K562 (cell line): ENCODE data around the gene RAD52. TPM values are rescaled to one million over a fixed set of nuclear protein-coding genes. Genes with fewer than 3 reads are reported as not detected.

Experiments
- ATAC-seq: fragments of 200-7000 bp; cut with Tn5 transposase; 3 replicates; pipeline ENCODE4 v1.9.1; 2020; ENCODE audit warnings: moderate library complexity
- BruUV-seq: library from RNA; stranded (reverse); fragments of 400-500 nt; replicated peaks from 2 replicates; lab custom pipeline; 2021; lab: Mats Ljungman, UMichigan
- CTCF ChIA-PET: fragments of 300-600 bp; formaldehyde crosslinking; extraction: SDS; loops from one replicate; lab custom pipeline; 2021; ENCODE audit warnings: low intra/inter-chr PET ratio; lab: Yijun Ruan, JAX
- POLR2A ChIA-PET: fragments of 300-600, 350-650 bp; sonication (Branson Sonifier 250); formaldehyde crosslinking; extraction: SDS; loops from one replicate; lab custom pipeline; 2021; ENCODE audit warnings: antibody characterized with exemption, inconsistent platforms; lab: Yijun Ruan, JAX
- DNase-seq, 4 experiments: peaks; one replicate each; pipeline versions ENCODE4 v3.0.0 to v3.0.0-alpha.2; 2011 to 2018; ENCODE audit warnings: low spot score in 3 of 4, mixed read lengths in 3 of 4; ENCODE audit errors: extremely low read depth in 1 of 4
- FAIRE-seq: peaks from 2 replicates; lab custom pipeline; 2011; peaks lifted over from hg19 to GRCh38; lab: Jason Lieb, UNC
- H2AFZ ChIP-seq: 2 replicates; pipeline ENCODE4 v1.6.0; 2011; ENCODE audit warnings: low read depth, low read length, control low read depth, inconsistent platforms
- H3K27ac ChIP-seq: fragments of 200-600 bp; 3 replicates; pipeline ENCODE4 v1.8.0; 2011; ENCODE audit warnings: low read depth, mild to moderate bottlenecking, control low read depth, inconsistent platforms, low read length, moderate library complexity, mixed read lengths; ENCODE audit errors: extremely low read depth
- H3K27me3 ChIP-seq, 2 experiments: fragments of 300-600 bp in 1 of 2; 2 replicates in 1 of 2; 3 replicates in 1 of 2; pipeline versions ENCODE4 v1.6.0 to v1.8.0; 2011; ENCODE audit warnings: inconsistent platforms in 2 of 2, low read length in 2 of 2, mild to moderate bottlenecking in 1 of 2, mixed read lengths in 1 of 2, moderate library complexity in 1 of 2; ENCODE audit not compliant: control insufficient read depth in 2 of 2, insufficient read depth in 2 of 2
- H3K36me3 ChIP-seq: fragments of 300-600 bp; 3 replicates; pipeline ENCODE4 v1.8.0; 2011; ENCODE audit warnings: mild to moderate bottlenecking, low read length, inconsistent platforms; ENCODE audit not compliant: control insufficient read depth, insufficient read depth
- H3K4me1 ChIP-seq, 2 experiments: fragments of 200-600 bp in 1 of 2; replicated peaks in 1 of 2; 2 replicates in 1 of 2; 3 replicates in 1 of 2; pipeline versions ENCODE4 v1.5.1 to v1.8.0; 2011; ENCODE audit warnings: inconsistent platforms in 2 of 2, low read length in 2 of 2, mild to moderate bottlenecking in 1 of 2, mixed read lengths in 1 of 2, moderate library complexity in 1 of 2; ENCODE audit not compliant: control insufficient read depth in 2 of 2, insufficient read depth in 2 of 2
- H3K4me2 ChIP-seq: 2 replicates; pipeline ENCODE4 v1.6.1; 2011; ENCODE audit warnings: low read length, control low read depth, inconsistent platforms, mixed read lengths; ENCODE audit not compliant: insufficient read depth
- H3K4me3 ChIP-seq: fragments of 200-600 bp; sonication (generic), shearing (Covaris generic); 2 replicates; pipeline ENCODE4 v1.5.1; 2016; ENCODE audit warnings: control low read depth, inconsistent platforms
- H3K79me2 ChIP-seq: fragments of 200-600 bp; 3 replicates; pipeline ENCODE4 v1.8.0; 2011; ENCODE audit warnings: low read length, inconsistent platforms; ENCODE audit not compliant: control insufficient read depth, insufficient read depth
- H3K9ac ChIP-seq, 2 experiments: 2 replicates each; pipeline versions ENCODE4 v1.6.0 to v1.6.1; 2011; ENCODE audit warnings: low read depth in 2 of 2, low read length in 2 of 2, control low read depth in 1 of 2, inconsistent platforms in 1 of 2, mild to moderate bottlenecking in 1 of 2, mixed read lengths in 1 of 2; ENCODE audit not compliant: insufficient read depth in 1 of 2
- H3K9me1 ChIP-seq: one replicate; pipeline ENCODE4 v1.6.0; 2011; ENCODE audit warnings: inconsistent platforms, mild to moderate bottlenecking, low read length, moderate library complexity; ENCODE audit not compliant: control insufficient read depth, insufficient read depth
- H3K9me3 ChIP-seq: replicated peaks from 2 replicates; pipeline ENCODE4 v1.5.1; 2011; ENCODE audit warnings: low read depth, low read length, inconsistent platforms; ENCODE audit not compliant: control insufficient read depth, insufficient read depth
- H4K20me1 ChIP-seq: replicated peaks from 2 replicates; pipeline ENCODE4 v1.6.1; 2011; ENCODE audit warnings: low read length, inconsistent platforms, mixed read lengths; ENCODE audit not compliant: control insufficient read depth, insufficient read depth
- ID3 ChIP-seq, 2 experiments: fragments of 250-450 bp in 1 of 2; fragments of 450-650 bp in 1 of 2; sonication (Bioruptor Pico) in 1 of 2; IDR thresholded peaks; 2 replicates each; pipeline versions ENCODE4 v1.6.1 to v1.8.0; 2016 to 2021; ENCODE audit warnings: mild to moderate bottlenecking in 2 of 2, moderate library complexity in 2 of 2, missing compliant biosample characterization in 1 of 2, missing genetic modification characterization in 1 of 2
- ILK ChIP-seq: fragments of 450-650 bp; IDR thresholded peaks from 2 replicates; pipeline ENCODE4 v1.6.1; 2016; ENCODE audit warnings: missing genetic modification characterization, low read depth, mild to moderate bottlenecking, missing compliant biosample characterization, moderate library complexity, borderline replicate concordance
- IRF2 ChIP-seq: sonication (generic); formaldehyde crosslinking; IDR thresholded peaks from 2 replicates; pipeline ENCODE4 v1.8.1; 2022; ENCODE audit warnings: mild to moderate bottlenecking, missing genetic modification reagents
- KLF10 ChIP-seq: fragments of 250-450 bp; sonication (Bioruptor Pico); IDR thresholded peaks from 2 replicates; pipeline ENCODE4 v1.6.1; 2021; ENCODE audit warnings: matching md5 sums
- PHB ChIP-seq: fragments of 250-450 bp; sonication (Bioruptor Pico); IDR thresholded peaks from 2 replicates; pipeline ENCODE4 v1.5.0; 2021
- RUNX1 ChIP-seq: sonication (generic); IDR thresholded peaks from 2 replicates; pipeline ENCODE4 v1.6.1; 2016; ENCODE audit warnings: antibody characterized with exemption, low read depth
- TAF9B ChIP-seq: fragments of 450-650 bp; IDR thresholded peaks from 2 replicates; pipeline ENCODE4 v1.6.1; 2018; ENCODE audit warnings: mild to moderate bottlenecking; ENCODE audit not compliant: partially characterized antibody
- ZBTB26 ChIP-seq: fragments of 450-650 bp; formaldehyde crosslinking; IDR thresholded peaks from 2 replicates; pipeline ENCODE4 v1.4.0; 2022; ENCODE audit warnings: missing genetic modification characterization
- ZFX ChIP-seq: sonication (generic); formaldehyde crosslinking; IDR thresholded peaks from 2 replicates; pipeline ENCODE4 v1.8.0; 2022; ENCODE audit warnings: mild to moderate bottlenecking, missing genetic modification reagents, moderate library complexity
- ZNF121 ChIP-seq: sonication (generic); formaldehyde crosslinking; conservative IDR thresholded peaks from 2 replicates; pipeline ENCODE4 v1.8.0; 2022; ENCODE audit warnings: missing genetic modification reagents
- ZNF165 ChIP-seq: fragments of 250-450 bp; sonication (Bioruptor Pico); IDR thresholded peaks from 2 replicates; pipeline ENCODE4 v1.4.0; 2020; ENCODE audit warnings: borderline replicate concordance
- ZNF449 ChIP-seq: fragments of 250-450 bp; sonication (Bioruptor Pico); IDR thresholded peaks from 2 replicates; pipeline ENCODE4 v1.8.0; 2022; ENCODE audit warnings: moderate library complexity, mild to moderate bottlenecking, inconsistent platforms
- ZNF79 ChIP-seq: fragments of 250-450 bp; sonication (Bioruptor Pico); IDR thresholded peaks from 2 replicates; pipeline ENCODE4 v1.4.0; 2020; ENCODE audit warnings: low read depth, mild to moderate bottlenecking, moderate library complexity
- WGBS: fragments of 100-300 bp; shearing (Covaris generic); methylation state at CpG from one replicate; pipeline ENCODE4 v1.1.6; 2016; ENCODE audit warnings: low coverage, mixed read lengths; ENCODE audit not compliant: insufficient coverage; ENCODE audit errors: missing lambda C conversion rate; 5-methylcytosine and 5-hydroxymethylcytosine counted together
- in situ Hi-C: fragments of 300-500 bp; cut with MboI; formaldehyde crosslinking; loops from 4 replicates; pipeline ENCODE4 v1.15.0; 2018; ENCODE audit warnings: inconsistent platforms, mixed read lengths
- intact Hi-C: fragments of 100-400 bp; cut with micrococcal nuclease; formaldehyde crosslinking; loops from 2 replicates; pipeline ENCODE4 v1.14.2; 2022
- polyA plus RNA-seq, 8 experiments: library from polyadenylated mRNA; depleted of rRNA in 4 of 8; stranded (reverse) in 5 of 8; unstranded in 3 of 8; fragments of >200 nt; fragmentation: Nextera tagmentation in 2 of 8; fragmentation: Illumina TruSeq in 1 of 8; extraction: Ambion mirVana in 2 of 8; extraction: Trizol in 1 of 8; gene quantifications; 2 replicates each; pipeline versions ENCODE4 v1.2.1 to v1.2.3, GENCODE V29; 2011 to 2014; ENCODE audit warnings: inconsistent platforms in 1 of 8, missing spikeins in 1 of 8
- total RNA-seq, 7 experiments: library from RNA; depleted of rRNA in 6 of 7; stranded (reverse); fragments of >200 nt in 6 of 7; fragmentation: Illumina TruSeq in 2 of 7; extraction: Trizol in 2 of 7; gene quantifications; 2 replicates each; pipeline versions ENCODE4 v1.2.1 to v1.2.3, GENCODE V29; 2011 to 2021; ENCODE audit warnings: low replicate concordance in 1 of 7
- TF ChIP-seq, protein P1 (sequence below): IDR thresholded peaks from 2 replicates; pipeline ENCODE4 v1.6.1; 2011; ENCODE audit not compliant: insufficient read length; ENCODE audit errors: extremely low read depth
- TF ChIP-seq, protein P2 (sequence below): IDR thresholded peaks from 2 replicates; pipeline ENCODE4 v1.6.1; 2012; ENCODE audit warnings: low read depth, low read length, improper control_type of control experiment, borderline replicate concordance
- TF ChIP-seq, protein P3 (sequence below): fragments of 450-650 bp; IDR thresholded peaks from 2 replicates; pipeline ENCODE4 v1.6.1; 2016; ENCODE audit warnings: antibody characterized with exemption

RAD52 gene
- total and polyA plus RNA-seq, 9 of the 15 experiments (the other 6 are each of a cell fraction or from before 2014, with no cell fraction given) = 1.3 to 15.9 (median 9.3) TPM

- DNase-seq (no peak), FAIRE-seq (no peak), ATAC-seq (no peak)
- no peaks in the 10 kb centered on the region for H3K9me3 ChIP-seq
- ChIA-PET POLR2A (interaction anchor here (1.5 kb wide), 2 partner anchors 8 to 14 kb away, joined by 3 to 4 read pairs; no protein-coding TSS in a partner anchor), CTCF (no interaction called here)
- in situ Hi-C loops (no loop called here), intact Hi-C loops (no loop called here)
- no peaks in the 10 kb centered on the region for H3K27me3 ChIP-seq
- no peaks in the 10 kb centered on the region; a peak in 1 of 5 replicates for H3K4me1 ChIP-seq
- no peak overlapping the region for H2AFZ ChIP-seq
- no peak overlapping the region for H3K4me3 ChIP-seq
- H3K79me2 ChIP-seq = no peaks in the 10 kb centered on the region
- H4K20me1 ChIP-seq = no peaks in the 10 kb centered on the region
- 55% methylated on average over 9 of the region's 9 CpGs for WGBS
- H3K4me2 ChIP-seq = no peak overlapping the region
- H3K9me1 ChIP-seq = no peaks in the 10 kb centered on the region
- BruUV-seq = no TSS peak
- H3K9ac ChIP-seq = no peak overlapping the region
- no peaks in the 10 kb centered on the region for H3K36me3 ChIP-seq
- H3K27ac ChIP-seq = no peak overlapping the region
- TF ChIP-seq, protein P1, sequence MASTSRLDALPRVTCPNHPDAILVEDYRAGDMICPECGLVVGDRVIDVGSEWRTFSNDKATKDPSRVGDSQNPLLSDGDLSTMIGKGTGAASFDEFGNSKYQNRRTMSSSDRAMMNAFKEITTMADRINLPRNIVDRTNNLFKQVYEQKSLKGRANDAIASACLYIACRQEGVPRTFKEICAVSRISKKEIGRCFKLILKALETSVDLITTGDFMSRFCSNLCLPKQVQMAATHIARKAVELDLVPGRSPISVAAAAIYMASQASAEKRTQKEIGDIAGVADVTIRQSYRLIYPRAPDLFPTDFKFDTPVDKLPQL = no peak
- TF ChIP-seq ILK (tag) = no peak
- TF ChIP-seq, protein P2, sequence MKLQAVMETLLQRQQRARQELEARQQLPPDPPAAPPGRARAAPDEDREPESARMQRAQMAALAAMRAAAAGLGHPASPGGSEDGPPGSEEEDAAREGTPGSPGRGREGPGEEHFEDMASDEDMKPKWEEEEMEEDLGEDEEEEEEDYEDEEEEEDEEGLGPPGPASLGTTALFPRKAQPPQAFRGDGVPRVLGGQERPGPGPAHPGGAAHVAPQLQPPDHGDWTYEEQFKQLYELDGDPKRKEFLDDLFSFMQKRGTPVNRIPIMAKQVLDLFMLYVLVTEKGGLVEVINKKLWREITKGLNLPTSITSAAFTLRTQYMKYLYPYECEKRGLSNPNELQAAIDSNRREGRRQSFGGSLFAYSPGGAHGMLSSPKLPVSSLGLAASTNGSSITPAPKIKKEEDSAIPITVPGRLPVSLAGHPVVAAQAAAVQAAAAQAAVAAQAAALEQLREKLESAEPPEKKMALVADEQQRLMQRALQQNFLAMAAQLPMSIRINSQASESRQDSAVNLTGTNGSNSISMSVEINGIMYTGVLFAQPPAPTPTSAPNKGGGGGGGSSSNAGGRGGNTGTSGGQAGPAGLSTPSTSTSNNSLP = no peak
- TF ChIP-seq KLF10 (CRISPR knock-in tag) = no peak
- TF ChIP-seq PHB (CRISPR knock-in tag) = no peak
- TF ChIP-seq, protein P3, sequence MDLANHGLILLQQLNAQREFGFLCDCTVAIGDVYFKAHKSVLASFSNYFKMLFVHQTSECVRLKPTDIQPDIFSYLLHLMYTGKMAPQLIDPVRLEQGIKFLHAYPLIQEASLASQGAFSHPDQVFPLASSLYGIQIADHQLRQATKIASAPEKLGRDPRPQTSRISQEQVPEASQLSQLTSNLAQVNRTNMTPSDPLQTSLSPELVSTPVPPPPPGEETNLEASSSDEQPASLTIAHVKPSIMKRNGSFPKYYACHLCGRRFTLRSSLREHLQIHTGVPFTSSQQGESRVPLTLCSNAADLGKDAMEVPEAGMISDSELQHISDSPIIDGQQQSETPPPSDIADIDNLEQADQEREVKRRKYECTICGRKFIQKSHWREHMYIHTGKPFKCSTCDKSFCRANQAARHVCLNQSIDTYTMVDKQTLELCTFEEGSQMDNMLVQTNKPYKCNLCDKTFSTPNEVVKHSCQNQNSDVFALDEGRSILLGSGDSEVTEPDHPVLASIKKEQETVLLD = no peak
- TF ChIP-seq ID3 (CRISPR knock-in tag; IDR thresholded peaks at IDR 0.05) = no peak
- no peak for TF ChIP-seq ID3 (tag; IDR thresholded peaks at IDR 0.05)
- no peak for TF ChIP-seq ZBTB26 (CRISPR knock-in tag)
- no peak for TF ChIP-seq ZFX (CRISPR knock-in tag)
- no peak for TF ChIP-seq ZNF449
- no peak for TF ChIP-seq ZNF165 (CRISPR knock-in tag)
- no peak for TF ChIP-seq ZNF121 (CRISPR knock-in tag)
- no peak for TF ChIP-seq ZNF79 (CRISPR knock-in tag)
- no peak for TF ChIP-seq TAF9B
- no peak for TF ChIP-seq RUNX1
- TF ChIP-seq IRF2 (CRISPR knock-in tag) = no peak
Observed at GRCh38 chr12:967641-968040, 18.1 kb upstream of the RAD52 start.
